ENCODE results near the gene ATP1B2.

ATP1B2 gene

DNA sequence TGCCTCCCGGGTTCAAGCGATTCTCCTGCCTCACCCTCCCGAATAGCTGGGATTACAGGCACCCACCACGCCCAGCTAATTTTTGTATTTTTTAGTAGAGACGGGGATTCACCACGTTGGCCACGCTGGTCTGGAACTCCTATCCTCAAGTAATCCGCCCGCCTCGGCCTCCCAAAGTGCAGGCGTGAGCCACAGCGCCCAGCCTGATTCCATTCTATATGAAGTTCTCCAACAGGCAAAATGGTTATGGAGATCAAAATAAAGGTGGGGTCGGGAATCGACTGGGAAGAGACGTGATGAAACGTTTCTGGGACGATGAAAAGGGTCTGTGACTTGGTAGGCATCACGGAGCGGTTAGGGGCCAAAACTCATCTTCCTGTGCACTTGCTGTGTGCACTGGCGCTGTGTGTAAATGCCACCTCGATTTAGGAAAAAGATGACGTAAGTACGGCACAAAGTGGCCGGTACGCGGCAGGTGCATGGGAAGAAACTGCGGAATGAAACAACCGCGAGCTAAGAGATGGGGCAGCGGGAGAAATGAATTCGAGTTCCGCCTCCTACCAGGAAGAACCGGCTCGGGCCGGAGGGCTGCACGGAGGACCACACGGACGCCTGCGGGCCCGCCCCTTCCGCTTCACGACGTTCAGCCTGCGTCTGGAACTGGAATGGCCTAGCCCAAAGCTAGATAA, 35.0 kb downstream of the ATP1B2 start:
- TF ChIP-seq, protein P1, sequence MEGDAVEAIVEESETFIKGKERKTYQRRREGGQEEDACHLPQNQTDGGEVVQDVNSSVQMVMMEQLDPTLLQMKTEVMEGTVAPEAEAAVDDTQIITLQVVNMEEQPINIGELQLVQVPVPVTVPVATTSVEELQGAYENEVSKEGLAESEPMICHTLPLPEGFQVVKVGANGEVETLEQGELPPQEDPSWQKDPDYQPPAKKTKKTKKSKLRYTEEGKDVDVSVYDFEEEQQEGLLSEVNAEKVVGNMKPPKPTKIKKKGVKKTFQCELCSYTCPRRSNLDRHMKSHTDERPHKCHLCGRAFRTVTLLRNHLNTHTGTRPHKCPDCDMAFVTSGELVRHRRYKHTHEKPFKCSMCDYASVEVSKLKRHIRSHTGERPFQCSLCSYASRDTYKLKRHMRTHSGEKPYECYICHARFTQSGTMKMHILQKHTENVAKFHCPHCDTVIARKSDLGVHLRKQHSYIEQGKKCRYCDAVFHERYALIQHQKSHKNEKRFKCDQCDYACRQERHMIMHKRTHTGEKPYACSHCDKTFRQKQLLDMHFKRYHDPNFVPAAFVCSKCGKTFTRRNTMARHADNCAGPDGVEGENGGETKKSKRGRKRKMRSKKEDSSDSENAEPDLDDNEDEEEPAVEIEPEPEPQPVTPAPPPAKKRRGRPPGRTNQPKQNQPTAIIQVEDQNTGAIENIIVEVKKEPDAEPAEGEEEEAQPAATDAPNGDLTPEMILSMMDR (conservative IDR thresholded peaks at IDR 0.05; ENCODE audit: low read length) = no peak

DNA sequence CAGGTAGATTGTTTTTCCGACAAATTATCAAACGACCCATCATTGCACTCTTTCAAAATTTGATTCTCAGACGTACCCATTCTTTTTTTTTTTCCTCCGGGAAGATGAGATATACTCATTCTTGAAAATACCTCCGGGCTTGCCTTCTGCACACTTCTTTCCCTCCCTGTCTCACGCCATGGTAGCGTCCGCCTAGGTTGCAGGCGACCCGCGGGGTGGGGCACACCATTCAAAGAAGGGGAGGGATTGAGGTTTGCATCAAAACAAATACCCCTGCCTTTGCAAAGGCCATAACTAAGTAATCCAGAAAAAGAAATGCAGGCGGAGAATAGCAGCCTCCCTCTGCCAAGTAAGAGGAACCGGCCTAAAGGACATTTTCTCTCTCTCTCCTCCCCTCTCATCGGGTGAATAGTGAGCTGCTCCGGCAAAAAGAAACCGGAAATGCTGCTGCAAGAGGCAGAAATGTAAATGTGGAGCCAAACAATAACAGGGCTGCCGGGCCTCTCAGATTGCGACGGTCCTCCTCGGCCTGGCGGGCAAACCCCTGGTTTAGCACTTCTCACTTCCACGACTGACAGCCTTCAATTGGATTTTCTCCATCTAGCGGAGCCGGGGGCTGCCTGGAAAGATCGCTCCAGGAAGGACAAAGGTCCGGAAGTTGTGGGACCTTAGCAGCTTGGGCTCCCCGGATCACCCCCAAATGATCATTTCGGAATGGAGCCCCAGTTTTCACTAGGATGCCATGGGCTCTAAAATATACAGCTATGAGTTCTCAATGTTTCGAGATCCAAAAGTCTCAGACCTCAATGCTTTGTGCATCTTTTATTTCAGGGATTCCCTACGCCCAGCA, 35.7 kb downstream of the ATP1B2 start:
- H3K4me3 ChIP-seq (ENCODE audit: low read length) = peak overlapping the region; percentile 99
- TF ChIP-seq, protein P1 (conservative IDR thresholded peaks at IDR 0.05; ENCODE audit: low read length) = no peak
- DNase-seq (ENCODE audit: low read depth) = peak; percentile 78

More for the DNA sequence above, 35.0 kb downstream of the ATP1B2 start:
- peak overlapping the region; percentile 99 for H3K4me3 ChIP-seq (ENCODE audit: low read length)
- peak; percentile 95 for DNase-seq (ENCODE audit: low read depth)

DNA sequence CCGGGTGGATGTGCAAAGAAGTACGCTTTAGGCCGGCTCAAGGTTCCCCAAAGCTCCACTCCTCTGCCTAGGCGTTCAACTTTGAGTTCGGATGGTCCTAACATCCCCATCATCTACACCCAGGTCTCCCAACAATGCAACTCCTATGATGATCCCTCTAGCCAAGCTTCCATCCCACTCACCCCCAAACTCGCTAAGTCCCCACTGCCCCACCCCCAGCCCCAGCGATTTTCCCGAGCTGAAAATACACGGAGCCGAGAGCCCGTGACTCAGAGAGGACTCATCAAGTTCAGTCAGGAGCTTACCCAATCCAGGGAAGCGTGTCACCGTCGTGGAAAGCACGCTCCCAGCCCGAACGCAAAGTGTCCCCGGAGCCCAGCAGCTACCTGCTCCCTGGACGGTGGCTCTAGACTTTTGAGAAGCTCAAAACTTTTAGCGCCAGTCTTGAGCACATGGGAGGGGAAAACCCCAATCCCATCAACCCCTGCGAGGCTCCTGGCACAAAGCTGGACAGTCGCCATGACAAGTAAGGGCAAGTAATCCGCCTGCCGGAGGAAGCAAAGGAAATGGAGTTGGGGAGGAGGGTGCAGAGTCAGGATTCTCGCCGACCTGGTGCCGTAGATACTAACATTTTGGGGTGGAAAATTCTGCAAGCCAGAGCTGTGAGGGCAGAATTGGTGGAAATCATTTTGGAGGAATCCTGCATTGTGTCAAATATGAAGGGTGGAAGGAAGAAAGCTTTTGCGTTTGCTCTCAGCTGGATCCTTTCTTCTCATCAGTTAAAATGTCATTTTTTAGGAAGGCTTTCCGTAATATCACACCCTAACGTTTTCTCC, 36.6 kb downstream of the ATP1B2 start, which contains the start of gene TP53:
Gene TP53 (minus strand): TSS at position 419 of the 836 bp plus-strand sequence. CDS start 10,896 bp downstream, outside the sequence.
- DNase-seq (ENCODE audit: low read depth) = peak; percentile 90
- H3K4me3 ChIP-seq (ENCODE audit: low read length) = peak within 1 kb of the TSS; percentile 99
- TF ChIP-seq, protein P1 (conservative IDR thresholded peaks at IDR 0.05; ENCODE audit: low read length) = no peak; the same call in 1 of the 2 replicates

DNA sequence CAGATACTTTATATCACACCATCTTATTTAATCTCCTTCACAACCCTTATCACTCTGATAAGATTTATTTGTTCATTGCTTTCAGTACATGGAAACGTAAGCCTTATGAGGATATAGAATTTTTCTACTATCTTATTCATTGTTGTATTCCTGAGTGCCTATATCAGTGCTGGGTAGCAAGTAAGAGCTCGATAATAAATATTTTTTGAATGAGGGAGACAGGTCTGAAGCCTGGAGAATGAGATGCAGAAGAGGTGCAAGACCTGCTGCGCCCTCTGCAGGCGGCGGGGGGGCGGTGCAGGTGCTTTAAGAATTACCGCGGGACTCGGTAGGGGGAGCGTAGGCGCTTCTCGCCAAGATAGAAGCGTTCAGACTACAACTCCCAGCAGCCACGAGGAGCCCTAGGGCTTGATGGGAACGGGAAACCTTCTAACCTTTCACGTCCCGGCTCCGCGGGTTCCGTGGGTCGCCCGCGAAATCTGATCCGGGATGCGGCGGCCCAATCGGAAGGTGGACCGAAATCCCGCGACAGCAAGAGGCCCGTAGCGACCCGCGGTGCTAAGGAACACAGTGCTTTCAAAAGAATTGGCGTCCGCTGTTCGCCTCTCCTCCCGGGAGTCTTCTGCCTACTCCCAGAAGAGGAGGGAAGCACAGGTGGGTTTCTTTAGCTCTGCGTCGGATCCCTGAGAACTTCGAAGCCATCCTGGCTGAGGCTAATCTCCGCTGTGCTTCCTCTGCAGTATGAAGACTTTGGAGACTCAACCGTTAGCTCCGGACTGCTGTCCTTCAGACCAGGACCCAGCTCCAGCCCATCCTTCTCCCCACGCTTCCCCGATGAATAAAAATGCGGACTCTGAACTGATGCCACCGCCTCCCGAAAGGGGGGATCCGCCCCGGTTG, 37.4 kb downstream of the ATP1B2 start, which contains the start of gene WRAP53:
Gene WRAP53 (plus strand): TSS at position 570 of the 900 bp plus-strand sequence. CDS start 172 bp downstream, at position 742.
- peak within 1 kb of the TSS; percentile 99 for H3K4me3 ChIP-seq (ENCODE audit: low read length)
- DNase-seq (ENCODE audit: low read depth) = peak; percentile 99
- TF ChIP-seq, protein P1 (conservative IDR thresholded peaks at IDR 0.05; ENCODE audit: low read length) = peak; percentile 92

DNA sequence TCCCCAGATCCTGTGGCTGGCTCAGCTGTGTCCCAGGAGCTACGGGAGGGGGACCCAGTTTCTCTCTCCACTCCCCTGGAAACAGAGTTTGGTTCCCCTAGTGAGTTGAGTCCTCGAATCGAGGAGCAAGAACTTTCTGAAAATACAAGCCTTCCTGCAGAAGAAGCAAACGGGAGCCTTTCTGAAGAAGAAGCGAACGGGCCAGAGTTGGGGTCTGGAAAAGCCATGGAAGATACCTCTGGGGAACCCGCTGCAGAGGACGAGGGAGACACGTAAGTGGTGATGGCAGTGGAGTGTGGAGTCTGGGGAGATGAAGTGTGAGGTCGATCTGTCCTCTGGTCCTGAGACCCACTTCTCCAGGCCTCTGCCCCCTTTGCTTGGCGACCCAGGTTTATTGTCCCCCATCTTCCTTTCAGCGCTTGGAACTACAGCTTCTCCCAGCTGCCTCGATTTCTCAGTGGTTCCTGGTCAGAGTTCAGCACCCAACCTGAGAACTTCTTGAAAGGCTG, 38.1 kb downstream of the ATP1B2 start:
- TF ChIP-seq, protein P1 (conservative IDR thresholded peaks at IDR 0.05; ENCODE audit: low read length) = no peak
- no peak for DNase-seq (ENCODE audit: low read depth)
- peak overlapping the region; percentile 95 for H3K4me3 ChIP-seq (ENCODE audit: low read length)

DNA sequence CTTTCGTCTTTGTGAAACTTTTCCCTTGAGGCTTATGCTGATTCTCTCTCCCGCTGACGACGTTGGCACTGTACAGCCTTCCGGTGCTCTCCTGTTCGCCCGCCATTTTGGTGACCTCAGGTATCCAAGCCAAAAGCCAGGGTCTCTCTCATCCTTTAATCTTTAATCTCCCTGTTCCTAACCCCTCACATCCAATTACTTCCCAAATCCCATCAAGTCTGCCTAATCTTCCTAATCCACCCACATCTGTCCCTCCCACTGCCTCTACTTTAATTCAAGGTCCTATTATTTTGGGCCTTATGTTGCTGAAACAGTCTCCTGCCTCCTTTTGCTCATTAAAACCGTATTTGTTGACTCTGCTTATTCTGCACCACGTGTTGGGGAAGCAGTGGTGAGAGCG, 44.9 kb downstream of the ATP1B2 start:
- no peak overlapping the region for H3K4me3 ChIP-seq (ENCODE audit: low read length)
- TF ChIP-seq, protein P1 (conservative IDR thresholded peaks at IDR 0.05; ENCODE audit: low read length) = no peak
- DNase-seq (ENCODE audit: low read depth) = no peak

Measured in AG10803 (cell line).